Endothelial cell of umbilical vein (primary cell): ENCODE measurements around the gene TDRD10. TPM values are rescaled to one million over a fixed set of nuclear protein-coding genes. Genes with fewer than 3 reads are reported as not detected.
A peak's percentile ranks its signal among the peaks of the same experiment; 100 is the strongest.

Experiments
- BruUV-seq: library from RNA; stranded (reverse); fragments of 400-500 nt; replicated peaks from 2 replicates; lab custom pipeline; 2021; lab: Mats Ljungman, UMichigan
- CTCF ChIA-PET: fragments of 300-600, 350-600 bp; sonication (Branson Sonifier 250); formaldehyde crosslinking; loops from one replicate; lab custom pipeline; 2021; ENCODE audit warnings: antibody characterized with exemption, inconsistent platforms; lab: Charles Lee
- POLR2A ChIA-PET: fragments of 300-600, 350-600 bp; sonication (Branson Sonifier 250); formaldehyde crosslinking; loops from one replicate; lab custom pipeline; 2021; ENCODE audit warnings: antibody characterized with exemption, inconsistent platforms; lab: Charles Lee
- DNase-seq: peaks from one replicate; pipeline ENCODE4 v3.0.0-alpha.2; 2011; ENCODE audit warnings: low read depth, low spot score
- FAIRE-seq: peaks from 2 replicates; lab custom pipeline; 2011; peaks lifted over from hg19 to GRCh38; lab: Jason Lieb, UNC
- H2AFZ ChIP-seq: 2 replicates; pipeline ENCODE4 v1.6.0; 2012; ENCODE audit warnings: low read depth, low read length, control low read depth, inconsistent platforms
- H3K27ac ChIP-seq: 2 replicates; pipeline ENCODE4 v1.5.1; 2011; ENCODE audit warnings: low read depth, mild to moderate bottlenecking, control low read depth, low read length, moderate library complexity; ENCODE audit not compliant: insufficient read depth
- H3K27me3 ChIP-seq, 2 experiments: 2 replicates each; pipeline versions ENCODE4 v1.6.0 to v1.6.1; 2011; ENCODE audit warnings: low read length in 2 of 2, mixed read lengths in 1 of 2; ENCODE audit not compliant: control insufficient read depth in 2 of 2, insufficient read depth in 2 of 2
- H3K36me3 ChIP-seq, 2 experiments: 2 replicates in 1 of 2; 3 replicates in 1 of 2; pipeline ENCODE4 v1.5.1; 2011; ENCODE audit warnings: low read length in 2 of 2, mild to moderate bottlenecking in 1 of 2, moderate library complexity in 1 of 2; ENCODE audit not compliant: control insufficient read depth in 2 of 2, insufficient read depth in 2 of 2; ENCODE audit errors: extremely low read depth in 1 of 2
- H3K4me1 ChIP-seq: 3 replicates; pipeline ENCODE4 v1.5.1; 2011; ENCODE audit warnings: mild to moderate bottlenecking, low read length; ENCODE audit not compliant: control insufficient read depth, insufficient read depth; ENCODE audit errors: extremely low read depth
- H3K4me2 ChIP-seq: 2 replicates; pipeline ENCODE4 v1.6.1; 2011; ENCODE audit warnings: low read length, control low read depth, mixed read lengths; ENCODE audit not compliant: insufficient read depth
- H3K4me3 ChIP-seq, 3 experiments: fragments of 200-600 bp in 1 of 3; sonication (generic), shearing (Covaris generic) in 1 of 3; replicated peaks in 1 of 3; 2 replicates each; pipeline ENCODE4 v1.5.1; 2011 to 2016; ENCODE audit warnings: control low read depth in 3 of 3, low read length in 3 of 3, mild to moderate bottlenecking in 2 of 3, inconsistent platforms in 1 of 3, low read depth in 1 of 3, moderate library complexity in 1 of 3; ENCODE audit not compliant: insufficient read depth in 1 of 3
- H3K79me2 ChIP-seq: 2 replicates; pipeline ENCODE4 v1.6.0; 2012; ENCODE audit warnings: low read length, inconsistent platforms; ENCODE audit not compliant: control insufficient read depth, insufficient read depth
- H3K9ac ChIP-seq: replicated peaks from 2 replicates; pipeline ENCODE3; 2011; ENCODE audit warnings: low read length, control low read depth; ENCODE audit not compliant: insufficient read depth; ENCODE audit errors: extremely low read depth
- H3K9me1 ChIP-seq: replicated peaks from 3 replicates; pipeline ENCODE4 v1.6.0; 2011; ENCODE audit warnings: mild to moderate bottlenecking, low read length; ENCODE audit not compliant: control insufficient read depth, insufficient read depth; ENCODE audit errors: extremely low read depth
- H3K9me3 ChIP-seq: replicated peaks from 2 replicates; pipeline ENCODE4 v1.5.1; 2012; ENCODE audit warnings: low read length, inconsistent platforms; ENCODE audit not compliant: control insufficient read depth, insufficient read depth
- H4K20me1 ChIP-seq: replicated peaks from 2 replicates; pipeline ENCODE3; 2011; ENCODE audit warnings: mild to moderate bottlenecking, low read length; ENCODE audit not compliant: control insufficient read depth, insufficient read depth; ENCODE audit errors: extremely low read depth
- EZH2 ChIP-seq: IDR thresholded peaks from 2 replicates; pipeline ENCODE4 v1.6.1; 2012; ENCODE audit warnings: borderline replicate concordance, low read depth, mild to moderate bottlenecking, moderate library complexity, low read length, inconsistent platforms; ENCODE audit not compliant: severe bottlenecking
- GATA2 ChIP-seq: IDR thresholded peaks from 2 replicates; pipeline ENCODE4 v1.7.0; 2011; ENCODE audit warnings: low read depth, mild to moderate bottlenecking, moderate library complexity, mixed read lengths, low read length; ENCODE audit not compliant: insufficient read length, insufficient read depth
- MYC ChIP-seq: IDR thresholded peaks from one replicate; pipeline ENCODE4 v1.6.1; 2011; ENCODE audit warnings: mild to moderate bottlenecking, low read depth, low read length
- POLR2A ChIP-seq: IDR thresholded peaks from 2 replicates; pipeline ENCODE4 v1.6.1; 2012; ENCODE audit warnings: low read depth, mild to moderate bottlenecking, control low read depth, low read length
- POLR2AphosphoS5 ChIP-seq: IDR thresholded peaks from 2 replicates; pipeline ENCODE4 v1.6.1; 2012; ENCODE audit warnings: low read depth, mild to moderate bottlenecking, control low read depth, low read length, moderate library complexity; ENCODE audit not compliant: insufficient read depth
- dilution Hi-C: fragments of 300-500 bp; cut with MboI; formaldehyde crosslinking; loops from one replicate; pipeline ENCODE4 v1.15.0; 2019; ENCODE audit warnings: low sequenced_read_pairs; ENCODE audit not compliant: extremely low pct_ligation_motif_present
- intact Hi-C: fragments of 100-400 bp; cut with micrococcal nuclease; formaldehyde crosslinking; loops from one replicate; pipeline ENCODE4 v1.10.0; 2022
- polyA plus RNA-seq, 4 experiments: library from polyadenylated mRNA; depleted of rRNA in 3 of 4; stranded (reverse) in 3 of 4; unstranded in 1 of 4; fragments of >200 nt; gene quantifications; 2 replicates each; pipeline versions ENCODE4 v1.2.1 to v1.2.3, GENCODE V29; 2011 to 2012; ENCODE audit warnings: missing spikeins in 1 of 4
- total RNA-seq: library from RNA; stranded (reverse); gene quantifications from 2 replicates; pipeline ENCODE4 v1.2.3, GENCODE V29; 2021
- TF ChIP-seq, protein P1 (sequence below): IDR thresholded peaks from 2 replicates; pipeline ENCODE4 v1.6.1; 2011; ENCODE audit not compliant: insufficient read depth, insufficient read length
- TF ChIP-seq, protein P2 (sequence below), 2 donors: IDR thresholded peaks; 1 replicate in 1 of 2; 2 replicates in 1 of 2; pipeline ENCODE4 v1.5.1; 2011; ENCODE audit warnings: low read length in 2 of 2, mild to moderate bottlenecking in 2 of 2, moderate library complexity in 2 of 2, control low read depth in 1 of 2, inconsistent platforms in 1 of 2, low read depth in 1 of 2; ENCODE audit not compliant: insufficient read depth in 1 of 2; ENCODE audit errors: extremely low read depth in 1 of 2

TDRD10 gene
- total and polyA plus RNA-seq, 2 donors (not counting 3 experiments of a cell fraction or from before 2014, with no cell fraction given): 6.1 to 9.1 TPM

DNA sequence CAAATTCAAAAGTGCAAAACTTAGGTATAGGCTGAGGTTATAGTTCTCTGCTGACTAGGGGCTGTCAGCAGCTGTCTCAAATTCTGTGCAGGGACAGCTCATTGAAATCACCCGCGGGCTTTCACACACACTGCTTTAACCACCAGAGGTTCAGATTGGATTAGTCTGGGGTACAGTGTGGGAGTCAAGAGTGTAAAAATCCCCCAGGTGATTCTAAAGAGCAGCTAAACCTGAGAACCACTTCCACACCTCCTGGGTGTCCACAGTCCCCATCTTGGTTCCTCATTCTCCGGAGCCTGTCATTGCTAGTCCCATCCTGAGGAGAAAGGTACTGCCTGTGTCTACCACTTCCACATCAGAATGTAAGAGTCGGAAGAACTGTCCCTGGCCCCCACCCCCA lies 9.9 kb upstream of the TDRD10 start:
- H3K9me3 ChIP-seq: no peaks in the 10 kb centered on the region
- H4K20me1 ChIP-seq: no peaks in the 10 kb centered on the region
- ChIA-PET POLR2A (interaction anchor here (0.5 kb wide), 1 partner anchor 616 kb away, joined by 3 read pairs; no protein-coding TSS in a partner anchor), CTCF (interaction anchor here (0.9 to 6.2 kb wide), 4 partner anchors 9 to 157 kb away, joined by 3 to 66 read pairs (median 26); no protein-coding TSS in a partner anchor)
- FAIRE-seq: no peak
- dilution Hi-C loops (no loop called here), intact Hi-C loops (loop anchor here (10.0 kb wide), 1 partner anchor 243 kb away; no protein-coding TSS in a partner anchor)
- no TSS peak for BruUV-seq
- H3K27me3 ChIP-seq: no peaks in the 10 kb centered on the region
- H3K4me1 ChIP-seq: peaks cover 83% of the 10 kb centered on the region
- H3K27ac ChIP-seq: peak overlapping the region; percentile 89
- TF ChIP-seq EZH2: no peak
- TF ChIP-seq, protein P1, sequence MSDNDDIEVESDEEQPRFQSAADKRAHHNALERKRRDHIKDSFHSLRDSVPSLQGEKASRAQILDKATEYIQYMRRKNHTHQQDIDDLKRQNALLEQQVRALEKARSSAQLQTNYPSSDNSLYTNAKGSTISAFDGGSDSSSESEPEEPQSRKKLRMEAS: no peak
- no peak overlapping the region for H2AFZ ChIP-seq
- peak overlapping the region; percentile 33 for H3K9ac ChIP-seq
- H3K4me3 ChIP-seq: no peak overlapping the region
- no peaks in the 10 kb centered on the region for H3K9me1 ChIP-seq
- peaks cover 41% of the 10 kb centered on the region for H3K79me2 ChIP-seq
- H3K36me3 ChIP-seq: peaks cover 6 to 17% of the 10 kb centered on the region in 2 experiments
- H3K4me2 ChIP-seq: no peak overlapping the region
- DNase-seq: no peak

DNA sequence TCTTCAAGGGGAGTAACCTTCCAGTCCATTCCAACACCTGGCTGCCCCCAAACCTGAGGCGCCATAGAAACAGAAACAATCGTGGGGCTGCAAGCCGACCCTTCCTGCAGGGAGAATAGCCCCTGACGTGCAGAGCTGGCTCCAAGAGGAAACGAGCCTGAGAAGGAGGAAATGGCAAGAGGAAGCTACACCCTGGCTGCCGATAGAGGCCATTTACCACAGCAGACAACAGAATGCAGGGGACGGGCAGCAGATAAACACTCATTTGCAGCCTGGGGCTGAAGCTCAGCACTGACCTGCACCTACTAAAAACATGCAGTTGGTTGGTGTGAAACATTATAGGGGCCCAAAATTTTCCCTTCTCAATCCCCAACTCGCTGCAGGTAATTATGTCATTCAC lies 8.7 kb upstream of the TDRD10 start:
- H4K20me1 ChIP-seq: no peaks in the 10 kb centered on the region
- peak overlapping the region in 1 of 3 experiments; percentile 3 for H3K4me3 ChIP-seq
- FAIRE-seq (peak; percentile 93), DNase-seq (peak; percentile 84)
- peak; percentile 60 for TF ChIP-seq GATA2
- peak; percentile 75 for TF ChIP-seq POLR2A
- no peak for TF ChIP-seq MYC
- TF ChIP-seq, protein P2, sequence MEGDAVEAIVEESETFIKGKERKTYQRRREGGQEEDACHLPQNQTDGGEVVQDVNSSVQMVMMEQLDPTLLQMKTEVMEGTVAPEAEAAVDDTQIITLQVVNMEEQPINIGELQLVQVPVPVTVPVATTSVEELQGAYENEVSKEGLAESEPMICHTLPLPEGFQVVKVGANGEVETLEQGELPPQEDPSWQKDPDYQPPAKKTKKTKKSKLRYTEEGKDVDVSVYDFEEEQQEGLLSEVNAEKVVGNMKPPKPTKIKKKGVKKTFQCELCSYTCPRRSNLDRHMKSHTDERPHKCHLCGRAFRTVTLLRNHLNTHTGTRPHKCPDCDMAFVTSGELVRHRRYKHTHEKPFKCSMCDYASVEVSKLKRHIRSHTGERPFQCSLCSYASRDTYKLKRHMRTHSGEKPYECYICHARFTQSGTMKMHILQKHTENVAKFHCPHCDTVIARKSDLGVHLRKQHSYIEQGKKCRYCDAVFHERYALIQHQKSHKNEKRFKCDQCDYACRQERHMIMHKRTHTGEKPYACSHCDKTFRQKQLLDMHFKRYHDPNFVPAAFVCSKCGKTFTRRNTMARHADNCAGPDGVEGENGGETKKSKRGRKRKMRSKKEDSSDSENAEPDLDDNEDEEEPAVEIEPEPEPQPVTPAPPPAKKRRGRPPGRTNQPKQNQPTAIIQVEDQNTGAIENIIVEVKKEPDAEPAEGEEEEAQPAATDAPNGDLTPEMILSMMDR (IDR thresholded peaks at IDR 0.05; ENCODE audit: extremely low read depth in 1 of 2, insufficient read depth in 1 of 2, low read depth in 1 of 2, low read length in 2 of 2): no peak
- TF ChIP-seq, protein P1: no peak
- TF ChIP-seq POLR2AphosphoS5: peak; percentile 84
- ChIA-PET POLR2A (interaction anchor here (0.8 kb wide), 1 partner anchor 9 kb away, joined by 4 read pairs; no protein-coding TSS in a partner anchor), CTCF (interaction anchor here (1.1 to 6.2 kb wide), 6 partner anchors 8 to 66 kb away, joined by 3 to 66 read pairs (median 5); no protein-coding TSS in a partner anchor)
- no peaks in the 10 kb centered on the region for H3K9me3 ChIP-seq
- dilution Hi-C loops: no loop called here
- H3K9ac ChIP-seq: peak overlapping the region; percentile 45
- BruUV-seq: no TSS peak
- H3K4me1 ChIP-seq: peaks cover 89% of the 10 kb centered on the region
- no peaks in the 10 kb centered on the region for H3K27me3 ChIP-seq
- no peaks in the 10 kb centered on the region for H3K9me1 ChIP-seq
- H3K27ac ChIP-seq: peak overlapping the region; percentile 89
- H3K79me2 ChIP-seq: peaks cover 40% of the 10 kb centered on the region
- intact Hi-C loops: loop anchor here (1.0 to 10.0 kb wide), 2 partner anchors 8 to 242 kb away; no protein-coding TSS in a partner anchor
- peaks cover 6 to 11% of the 10 kb centered on the region in 2 experiments for H3K36me3 ChIP-seq
- peak overlapping the region; percentile 38 for H3K4me2 ChIP-seq
- no peak overlapping the region for H2AFZ ChIP-seq
